Progenitor cell of endocrine pancreas (in vitro differentiated cells): ENCODE data around the gene BMPR1A. TPM values are rescaled to one million over a fixed set of nuclear protein-coding genes. Genes with fewer than 3 reads are reported as not detected.

Source experiments
- DNase-seq: peaks from one replicate; pipeline ENCODE4 v3.0.0; 2021; ENCODE audit warnings: low spot score; ENCODE audit not compliant: unreplicated experiment
- H3K27ac Mint-ChIP-seq: 2 replicates; pipeline ENCODE4 v1.8.0; 2021; ENCODE audit warnings: mild to moderate bottlenecking, moderate library complexity, mixed read lengths
- H3K27me3 Mint-ChIP-seq: 2 replicates; pipeline ENCODE4 v1.8.0; 2021; ENCODE audit warnings: mixed read lengths
- H3K36me3 Mint-ChIP-seq: 2 replicates; pipeline ENCODE4 v1.8.0; 2022; ENCODE audit warnings: mixed read lengths; ENCODE audit not compliant: insufficient read depth
- H3K4me1 Mint-ChIP-seq: 2 replicates; pipeline ENCODE4 v1.8.0; 2021; ENCODE audit warnings: low read depth, mixed read lengths
- H3K4me3 Mint-ChIP-seq: 2 replicates; pipeline ENCODE4 v1.8.0; 2021; ENCODE audit warnings: low read depth, mild to moderate bottlenecking, moderate library complexity, mixed read lengths
- H3K9me3 Mint-ChIP-seq: 2 replicates; pipeline ENCODE4 v1.8.0; 2021; ENCODE audit warnings: low read depth, mixed read lengths
- CTCF ChIP-seq: fragments of 200-600 bp; sonication (generic); IDR thresholded peaks from one replicate; pipeline ENCODE4 v1.5.0; 2021; ENCODE audit warnings: antibody characterized with exemption, mild to moderate bottlenecking; ENCODE audit not compliant: unreplicated experiment
- long read RNA-seq: library from polyadenylated mRNA; unstranded; transcript quantifications from one replicate; pipeline ENCODE4 v2.0.0, GENCODE V29; 2020
- total RNA-seq: library from RNA; stranded (reverse); gene quantifications from 2 replicates; pipeline ENCODE4 v1.2.1, GENCODE V29; 2021

BMPR1A gene
- total RNA-seq = 80.7 and 89.7 TPM in 2 replicates
- long read RNA-seq, full-length matches to known transcripts = 23 of 53 reads
- long read RNA-seq, partial matches to known transcripts = 14 of 53 reads
- long read RNA-seq, other reads (novel, unspliced or antisense) = 16 of 53 reads

DNA sequence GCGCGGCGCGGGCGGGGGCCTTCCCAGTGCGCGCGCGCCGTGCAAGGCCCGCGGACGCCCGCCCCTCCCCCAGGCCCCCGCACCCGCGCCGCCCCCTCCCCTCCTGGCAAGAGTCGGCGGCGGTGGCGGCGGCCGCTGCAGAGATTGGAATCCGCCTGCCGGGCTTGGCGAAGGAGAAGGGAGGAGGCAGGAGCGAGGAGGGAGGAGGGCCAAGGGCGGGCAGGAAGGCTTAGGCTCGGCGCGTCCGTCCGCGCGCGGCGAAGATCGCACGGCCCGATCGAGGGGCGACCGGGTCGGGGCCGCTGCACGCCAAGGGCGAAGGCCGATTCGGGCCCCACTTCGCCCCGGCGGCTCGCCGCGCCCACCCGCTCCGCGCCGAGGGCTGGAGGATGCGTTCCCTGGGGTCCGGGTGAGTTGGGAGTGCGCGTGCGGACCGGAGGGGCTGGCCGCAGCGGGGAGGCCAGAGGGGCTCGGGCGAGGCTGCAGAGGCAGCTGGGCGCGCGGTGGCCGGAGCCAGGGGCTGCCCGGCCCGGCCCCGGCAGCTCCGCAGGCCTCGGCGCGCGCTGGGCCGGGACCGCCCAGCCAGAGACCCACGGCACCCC, at the start of gene BMPR1A:
TSS of gene BMPR1A (plus strand) at position 109 of the 602 bp plus-strand sequence. CDS start 119,400 bp downstream, outside the sequence.
- Mint-ChIP-seq H3K36me3 (no peaks in the 10 kb centered on the region), H3K4me1 (peaks cover 50% of the 10 kb centered on the region), H3K27me3 (no peaks in the 10 kb centered on the region), H3K9me3 (no peaks in the 10 kb centered on the region), H3K4me3 (peak within 1 kb of the TSS; percentile 94), H3K27ac (peak within 1 kb of the TSS; percentile 99)
- TF ChIP-seq CTCF = no peak
- peak; percentile 94 for DNase-seq

- DNase-seq = no peak
- Mint-ChIP-seq H3K27me3 (peaks cover 3% of the 10 kb centered on the region), H3K9me3 (no peaks in the 10 kb centered on the region), H3K27ac (no peak overlapping the region), H3K4me3 (no peak overlapping the region), H3K36me3 (no peaks in the 10 kb centered on the region), H3K4me1 (peaks cover 3% of the 10 kb centered on the region)
- TF ChIP-seq CTCF = no peak
Observed at GRCh38 chr10:86706977-86707376, 49.4 kb upstream of the BMPR1A start.

GRCh38 chr10:86707505-86707904, 48.9 kb upstream of the BMPR1A start:
- H3K27ac Mint-ChIP-seq = no peak overlapping the region
- DNase-seq = no peak
- H3K4me3 Mint-ChIP-seq = no peak overlapping the region

DNA sequence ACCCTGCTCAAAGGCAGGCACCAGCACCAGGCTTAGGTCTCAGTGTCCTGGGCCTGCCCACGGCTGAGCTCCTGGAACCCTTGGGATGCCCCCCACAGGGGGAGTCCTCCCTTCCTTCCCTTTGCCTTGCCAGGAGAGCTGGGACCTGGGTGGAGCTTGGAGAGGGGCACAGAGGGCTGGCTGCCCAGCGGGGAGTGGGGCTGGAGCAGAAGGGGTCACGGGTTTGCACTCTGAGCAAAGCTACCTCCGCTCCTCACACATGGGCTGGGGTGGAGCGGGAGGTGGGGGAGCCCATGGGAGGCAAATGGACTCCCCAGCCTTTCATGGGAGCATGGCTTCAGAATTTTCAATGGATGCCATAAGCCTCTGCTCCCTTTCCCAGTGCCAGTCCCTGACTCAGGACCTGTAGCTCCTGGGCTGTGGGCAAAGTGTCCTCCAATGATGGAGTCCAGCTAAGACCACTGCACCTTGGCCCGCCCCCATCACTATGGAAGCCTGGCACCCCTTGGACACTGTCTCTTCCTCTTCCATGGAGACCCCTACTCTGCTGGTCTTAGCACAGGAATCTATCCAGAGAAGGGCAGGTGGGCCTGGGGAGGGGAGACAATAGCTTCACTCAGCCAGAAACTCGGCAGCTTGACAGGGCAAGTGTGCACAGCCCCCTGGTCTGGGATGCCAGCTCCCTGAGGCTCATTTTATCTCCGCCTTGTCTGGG, 48.2 kb upstream of the BMPR1A start:
- no peak for DNase-seq
- no peaks in the 10 kb centered on the region for H3K9me3 Mint-ChIP-seq
- no peaks in the 10 kb centered on the region for H3K27me3 Mint-ChIP-seq
- peaks cover 5% of the 10 kb centered on the region for H3K4me1 Mint-ChIP-seq
- TF ChIP-seq CTCF = no peak
- H3K4me3 Mint-ChIP-seq = no peak overlapping the region
- H3K36me3 Mint-ChIP-seq = no peaks in the 10 kb centered on the region
- H3K27ac Mint-ChIP-seq = no peak overlapping the region

More at GRCh38 chr10:86707505-86707904, 48.9 kb upstream of the BMPR1A start:
- Mint-ChIP-seq H3K9me3 (no peaks in the 10 kb centered on the region), H3K4me1 (peaks cover 5% of the 10 kb centered on the region), H3K36me3 (no peaks in the 10 kb centered on the region), H3K27me3 (no peaks in the 10 kb centered on the region)
- no peak for TF ChIP-seq CTCF

DNA sequence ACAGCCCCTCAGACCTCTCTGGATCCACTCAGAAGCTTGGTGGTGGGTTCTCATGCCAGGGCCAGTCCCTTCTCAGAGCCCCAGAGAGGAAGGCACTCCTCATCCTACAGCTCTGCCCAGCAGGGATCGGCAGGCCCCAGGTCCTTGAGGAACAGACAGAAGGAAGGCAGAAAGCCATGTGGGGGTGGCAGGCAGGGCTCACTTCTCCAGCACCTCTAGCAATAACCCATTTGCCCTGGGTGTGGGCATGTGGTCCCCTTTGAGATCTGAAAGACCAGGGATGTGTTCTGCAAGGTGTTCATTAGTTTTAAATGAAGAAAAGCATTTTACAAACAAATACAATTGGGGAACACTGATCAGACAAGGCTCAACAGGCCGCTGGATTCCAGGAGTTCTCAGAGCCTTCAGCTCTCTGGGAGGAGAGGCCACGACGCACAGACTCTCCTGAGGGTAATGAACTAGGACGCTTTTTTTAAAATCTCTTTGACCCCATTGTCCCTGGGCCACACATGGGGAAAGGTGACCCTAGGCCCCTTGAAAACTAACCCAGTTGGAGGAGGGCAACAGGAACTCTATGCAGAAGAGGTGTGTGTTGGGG, 47.5 kb upstream of the BMPR1A start:
- Mint-ChIP-seq H3K27me3 (peaks cover under 1% of the 10 kb centered on the region), H3K4me1 (peaks cover 5% of the 10 kb centered on the region), H3K9me3 (no peaks in the 10 kb centered on the region), H3K36me3 (no peaks in the 10 kb centered on the region), H3K4me3 (no peak overlapping the region), H3K27ac (no peak overlapping the region)
- TF ChIP-seq CTCF = no peak
- no peak for DNase-seq
